Loucy (cell line): Measurements from ENCODE around the gene CAMKV.

ENCODE experiments used
- EZH2phosphoT487 ChIP-seq: fragments of 200-600 bp; IDR thresholded peaks from 2 replicates; pipeline ENCODE4 v1.6.1; 2018; ENCODE audit warnings: antibody characterized with exemption, mild to moderate bottlenecking, moderate library complexity, borderline replicate concordance
- TF ChIP-seq, protein P1 (sequence below): fragments of 200-600 bp; sonication (generic); conservative IDR thresholded peaks from 2 replicates; pipeline ENCODE4 v1.5.1; 2014; ENCODE audit warnings: mild to moderate bottlenecking, antibody characterized with exemption, low read length

DNA sequence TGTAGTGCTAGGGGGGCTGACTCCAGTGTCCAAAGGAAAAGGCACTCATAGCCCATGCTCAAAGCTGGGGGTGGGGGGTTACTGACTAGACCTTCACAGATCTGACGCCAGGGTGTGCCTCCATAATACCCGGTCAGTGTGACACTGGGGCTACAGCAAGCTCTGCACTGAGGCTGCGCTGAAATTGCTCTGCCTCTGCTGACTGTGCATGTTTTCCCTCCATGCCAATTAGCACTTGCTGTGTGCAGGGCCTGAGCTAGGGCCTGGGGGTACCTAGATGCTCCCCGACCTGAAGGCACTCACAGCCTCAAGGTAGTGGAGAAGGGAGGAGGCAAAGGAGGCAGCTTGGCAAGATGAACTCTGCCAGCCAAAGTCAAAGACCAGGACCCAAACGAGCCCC, 5.2 kb downstream of the CAMKV start:
- TF ChIP-seq EZH2phosphoT487: no peak
- TF ChIP-seq, protein P1, sequence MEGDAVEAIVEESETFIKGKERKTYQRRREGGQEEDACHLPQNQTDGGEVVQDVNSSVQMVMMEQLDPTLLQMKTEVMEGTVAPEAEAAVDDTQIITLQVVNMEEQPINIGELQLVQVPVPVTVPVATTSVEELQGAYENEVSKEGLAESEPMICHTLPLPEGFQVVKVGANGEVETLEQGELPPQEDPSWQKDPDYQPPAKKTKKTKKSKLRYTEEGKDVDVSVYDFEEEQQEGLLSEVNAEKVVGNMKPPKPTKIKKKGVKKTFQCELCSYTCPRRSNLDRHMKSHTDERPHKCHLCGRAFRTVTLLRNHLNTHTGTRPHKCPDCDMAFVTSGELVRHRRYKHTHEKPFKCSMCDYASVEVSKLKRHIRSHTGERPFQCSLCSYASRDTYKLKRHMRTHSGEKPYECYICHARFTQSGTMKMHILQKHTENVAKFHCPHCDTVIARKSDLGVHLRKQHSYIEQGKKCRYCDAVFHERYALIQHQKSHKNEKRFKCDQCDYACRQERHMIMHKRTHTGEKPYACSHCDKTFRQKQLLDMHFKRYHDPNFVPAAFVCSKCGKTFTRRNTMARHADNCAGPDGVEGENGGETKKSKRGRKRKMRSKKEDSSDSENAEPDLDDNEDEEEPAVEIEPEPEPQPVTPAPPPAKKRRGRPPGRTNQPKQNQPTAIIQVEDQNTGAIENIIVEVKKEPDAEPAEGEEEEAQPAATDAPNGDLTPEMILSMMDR: no peak
